HepG2 (cell line): Measurements from ENCODE around the gene GIPC1. TPM values are rescaled to one million over a fixed set of nuclear protein-coding genes. Genes with fewer than 3 reads are reported as not detected.

Experiments
- ATF7-NPFF ChIP-seq: sonication (generic); formaldehyde crosslinking; IDR thresholded peaks from 2 replicates; pipeline ENCODE4 v1.8.1; 2023; ENCODE audit warnings: mild to moderate bottlenecking, low read depth, missing genetic modification reagents, moderate library complexity
- FIP1L1 ChIP-seq: fragments of 200-400 bp; formaldehyde crosslinking; IDR thresholded peaks from 2 replicates; pipeline ENCODE4 v1.6.1; 2018; ENCODE audit warnings: low read depth, mild to moderate bottlenecking, low read length, moderate library complexity, borderline replicate concordance; ENCODE audit not compliant: insufficient read depth
- GATA4 ChIP-seq: sonication (generic); IDR thresholded peaks from 2 replicates; pipeline ENCODE4 v1.6.1; 2016; ENCODE audit warnings: antibody characterized with exemption, low read depth, borderline replicate concordance
- KDM5B ChIP-seq: sonication (generic); formaldehyde crosslinking; IDR thresholded peaks from 2 replicates; pipeline ENCODE4 v1.4.0; 2020; ENCODE audit warnings: missing genetic modification reagents, mild to moderate bottlenecking, borderline replicate concordance
- MED1 ChIP-seq: sonication (generic); formaldehyde crosslinking; IDR thresholded peaks from 2 replicates; pipeline ENCODE4 v1.4.0; 2020; ENCODE audit warnings: missing genetic modification reagents
- PAX8 ChIP-seq: sonication (generic); formaldehyde crosslinking; IDR thresholded peaks from 2 replicates; pipeline ENCODE4 v1.8.0; 2022; ENCODE audit warnings: mild to moderate bottlenecking, missing genetic modification reagents, borderline replicate concordance
- RAD51 ChIP-seq: fragments of 450-650 bp; IDR thresholded peaks from 2 replicates; pipeline ENCODE4 v1.6.1; 2016; ENCODE audit warnings: borderline replicate concordance
- RELA ChIP-seq: sonication (generic); formaldehyde crosslinking; IDR thresholded peaks from 2 replicates; pipeline ENCODE4 v1.4.0; 2020; ENCODE audit warnings: missing genetic modification reagents
- SMYD3 ChIP-seq: sonication (generic); formaldehyde crosslinking; IDR thresholded peaks from 2 replicates; pipeline ENCODE4 v1.8.1; 2023; ENCODE audit warnings: mild to moderate bottlenecking, missing genetic modification reagents
- SOX6 ChIP-seq, 2 experiments: fragments of 450-650 bp in 1 of 2; sonication (generic) in 1 of 2; formaldehyde crosslinking in 1 of 2; IDR thresholded peaks; 2 replicates each; pipeline versions ENCODE4 v1.4.0 to v1.6.1; 2017 to 2020; ENCODE audit warnings: antibody characterized with exemption in 1 of 2, mild to moderate bottlenecking in 1 of 2, missing genetic modification reagents in 1 of 2
- SP140L ChIP-seq: sonication (generic); formaldehyde crosslinking; IDR thresholded peaks from 2 replicates; pipeline ENCODE4 v1.4.0; 2020; ENCODE audit warnings: missing genetic modification reagents, borderline replicate concordance
- TBL1XR1 ChIP-seq: fragments of 150-350 bp; IDR thresholded peaks from 2 replicates; pipeline ENCODE4 v1.6.1; 2014; ENCODE audit warnings: borderline replicate concordance, low read length; ENCODE audit not compliant: partially characterized antibody
- TCF7 ChIP-seq: sonication (generic); IDR thresholded peaks from 2 replicates; pipeline ENCODE4 v1.6.1; 2016; ENCODE audit warnings: antibody characterized with exemption, low read depth
- THYN1 ChIP-seq: sonication (generic); formaldehyde crosslinking; IDR thresholded peaks from 2 replicates; pipeline ENCODE4 v1.8.1; 2023; ENCODE audit warnings: low read depth, mild to moderate bottlenecking, moderate library complexity, missing genetic modification reagents, borderline replicate concordance
- YEATS4 ChIP-seq: sonication (generic); formaldehyde crosslinking; IDR thresholded peaks from 2 replicates; pipeline ENCODE4 v1.4.0; 2020; ENCODE audit warnings: missing genetic modification reagents, borderline replicate concordance
- ZBTB7B ChIP-seq: sonication (generic); formaldehyde crosslinking; IDR thresholded peaks from 2 replicates; pipeline ENCODE4 v1.4.0; 2020; ENCODE audit warnings: missing genetic modification reagents
- ZFP41 ChIP-seq: sonication (generic); formaldehyde crosslinking; IDR thresholded peaks from 2 replicates; pipeline ENCODE4 v1.4.0; 2020; ENCODE audit warnings: mild to moderate bottlenecking, missing genetic modification reagents, borderline replicate concordance
- ZNF543 ChIP-seq: sonication (generic); formaldehyde crosslinking; IDR thresholded peaks from 2 replicates; pipeline ENCODE4 v1.4.0; 2020; ENCODE audit warnings: mild to moderate bottlenecking, missing genetic modification reagents
- ZNF547 ChIP-seq: sonication (generic); formaldehyde crosslinking; IDR thresholded peaks from 2 replicates; pipeline ENCODE4 v1.5.1; 2020; ENCODE audit warnings: mild to moderate bottlenecking, missing genetic modification reagents
- ZNF558 ChIP-seq: sonication (generic); formaldehyde crosslinking; IDR thresholded peaks from 2 replicates; pipeline ENCODE4 v1.9.0; 2022; ENCODE audit warnings: mild to moderate bottlenecking, missing genetic modification reagents, borderline replicate concordance
- ZNF672 ChIP-seq: sonication (generic); formaldehyde crosslinking; IDR thresholded peaks from 2 replicates; pipeline ENCODE4 v1.8.1; 2022; ENCODE audit warnings: missing genetic modification reagents
- ZNF776 ChIP-seq: sonication (generic); formaldehyde crosslinking; IDR thresholded peaks from 2 replicates; pipeline ENCODE4 v1.4.0; 2020; ENCODE audit warnings: mild to moderate bottlenecking, missing genetic modification reagents
- ZSCAN30 ChIP-seq: sonication (generic); formaldehyde crosslinking; IDR thresholded peaks from 2 replicates; pipeline ENCODE4 v1.5.0; 2020; ENCODE audit warnings: mild to moderate bottlenecking, missing genetic modification reagents
- ZSCAN9 ChIP-seq: IDR thresholded peaks from 2 replicates; pipeline ENCODE4 v1.6.1; 2016; ENCODE audit warnings: borderline replicate concordance
- polyA plus RNA-seq, 8 experiments: library from polyadenylated mRNA; depleted of rRNA in 3 of 8; stranded (reverse) in 7 of 8; unstranded in 1 of 8; fragments of >200 nt; fragmentation: Illumina TruSeq in 4 of 8; extraction: Trizol in 4 of 8; gene quantifications; 2 replicates each; pipeline versions ENCODE4 v1.2.1 to v1.2.3, GENCODE V29; 2011 to 2016; ENCODE audit warnings: low read depth in 4 of 8, missing spikeins in 1 of 8, mixed read lengths in 1 of 8; ENCODE audit not compliant: insufficient read depth in 1 of 8
- total RNA-seq, 5 experiments: library from RNA; depleted of rRNA; stranded (reverse); fragments of >200 nt; fragmentation: Illumina TruSeq; extraction: Trizol; gene quantifications; 2 replicates each; pipeline ENCODE4 v1.2.3, GENCODE V29; 2016; ENCODE audit warnings: low read depth in 1 of 5
- TF ChIP-seq, protein P1 (sequence below): IDR thresholded peaks from 2 replicates; pipeline ENCODE4 v1.6.1; 2016; ENCODE audit warnings: missing genetic modification reagents, missing compliant biosample characterization
- TF ChIP-seq, protein P2 (sequence below): sonication (generic); formaldehyde crosslinking; IDR thresholded peaks from 2 replicates; pipeline ENCODE4 v1.8.0; 2022; ENCODE audit warnings: missing genetic modification reagents, mild to moderate bottlenecking, inconsistent platforms, borderline replicate concordance
- TF ChIP-seq, protein P3 (sequence below): sonication (generic); formaldehyde crosslinking; IDR thresholded peaks from 2 replicates; pipeline ENCODE4 v1.5.0; 2020; ENCODE audit warnings: missing genetic modification reagents

Gene GIPC1
- total and polyA plus RNA-seq, 2 of the 13 experiments (the other 11 are each of a cell fraction or from before 2014, with no cell fraction given), result 27.1 to 48.1 TPM

DNA sequence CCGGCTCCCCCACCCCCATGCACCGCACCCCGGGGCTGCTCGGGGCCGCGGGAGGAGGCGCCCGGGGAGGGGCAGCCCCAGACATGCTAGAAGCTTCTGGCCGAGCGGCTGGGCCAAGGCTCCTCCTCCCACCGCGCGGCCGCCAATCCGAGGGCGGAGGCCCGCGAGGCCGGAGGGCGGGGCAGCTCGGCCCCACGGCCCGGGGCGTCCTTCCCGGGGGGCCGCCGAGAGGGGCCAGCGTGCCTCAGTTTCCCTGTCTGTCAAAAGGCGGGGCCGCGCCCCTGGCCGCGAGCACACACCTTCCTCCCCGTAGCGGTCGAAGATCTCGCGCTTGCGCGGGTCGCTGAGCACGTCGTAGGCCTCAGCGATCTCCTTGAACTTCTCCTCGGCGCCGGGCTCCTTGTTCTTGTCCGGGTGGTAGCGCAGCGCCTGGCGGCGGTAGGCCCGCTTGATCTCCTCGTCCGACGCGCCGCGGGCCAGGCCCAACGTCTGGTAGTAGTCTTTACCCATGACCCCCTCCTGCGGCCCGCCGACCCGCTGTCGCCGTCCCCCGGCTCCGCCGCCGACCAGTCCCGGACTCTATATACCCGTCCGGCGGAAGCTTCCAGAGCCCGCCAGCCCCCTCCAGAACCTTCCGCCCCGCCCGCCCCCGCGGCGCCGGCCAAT lies 22.0 kb upstream of the GIPC1 start, which contains the start of gene DNAJB1 (continued):
- peak; percentile 88; the same call in 1 of the 2 replicates for TF ChIP-seq YEATS4 (CRISPR knock-in tag)
- TF ChIP-seq ZFP41 (CRISPR knock-in tag), result 0 out of 2 replicates have a peak, but pooled peaks have one; percentile 41
- peak; percentile 82 for TF ChIP-seq GATA4
- TF ChIP-seq RELA (CRISPR knock-in tag), result peak; percentile 14; the same call in 1 of the 2 replicates
- no peak for TF ChIP-seq SOX6 (IDR thresholded peaks at IDR 0.05)
- no peak for TF ChIP-seq SOX6 (CRISPR knock-in tag; IDR thresholded peaks at IDR 0.05)
- TF ChIP-seq, protein P1, sequence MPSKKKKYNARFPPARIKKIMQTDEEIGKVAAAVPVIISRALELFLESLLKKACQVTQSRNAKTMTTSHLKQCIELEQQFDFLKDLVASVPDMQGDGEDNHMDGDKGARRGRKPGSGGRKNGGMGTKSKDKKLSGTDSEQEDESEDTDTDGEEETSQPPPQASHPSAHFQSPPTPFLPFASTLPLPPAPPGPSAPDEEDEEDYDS, result peak; percentile 90
- TF ChIP-seq KDM5B (CRISPR knock-in tag), result peak; percentile 82
- TF ChIP-seq ZNF543 (CRISPR knock-in tag), result 0 out of 2 replicates have a peak, but pooled peaks have one; percentile 37
- peak; percentile 31; the same call in 1 of the 2 replicates for TF ChIP-seq PAX8 (CRISPR knock-in tag)
- TF ChIP-seq ZNF547 (CRISPR knock-in tag), result no peak
- no peak; the same call in 1 of the 2 replicates for TF ChIP-seq ZSCAN9 (CRISPR knock-in tag)
- TF ChIP-seq TBL1XR1, result peak; percentile 50
- TF ChIP-seq SP140L, result 0 out of 2 replicates have a peak, but pooled peaks have one; percentile 39
- no peak for TF ChIP-seq TCF7
- TF ChIP-seq, protein P2, sequence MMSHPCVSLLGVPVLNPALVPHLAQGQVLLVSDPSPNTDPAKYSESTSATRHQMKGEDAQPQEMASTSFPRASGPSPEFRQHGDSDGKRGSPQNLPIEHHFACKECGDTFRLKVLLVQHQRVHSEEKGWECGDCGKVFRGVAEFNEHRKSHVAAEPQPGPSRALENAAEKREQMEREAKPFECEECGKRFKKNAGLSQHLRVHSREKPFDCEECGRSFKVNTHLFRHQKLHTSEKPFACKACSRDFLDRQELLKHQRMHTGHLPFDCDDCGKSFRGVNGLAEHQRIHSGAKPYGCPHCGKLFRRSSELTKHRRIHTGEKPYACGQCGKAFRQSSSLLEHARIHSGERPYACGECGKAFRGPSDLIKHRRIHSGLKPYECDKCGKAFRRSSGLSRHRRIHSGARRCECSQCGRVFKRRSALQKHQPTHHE (CRISPR knock-in tag), result peak; percentile 78; the same call in 1 of the 2 replicates
- no peak for TF ChIP-seq THYN1 (CRISPR knock-in tag)
- TF ChIP-seq RAD51, result no peak
- no peak; the same call in 1 of the 2 replicates for TF ChIP-seq ZNF776 (CRISPR knock-in tag)
- TF ChIP-seq MED1 (CRISPR knock-in tag), result peak; percentile 38; the same call in 1 of the 2 replicates
- TF ChIP-seq, protein P3, sequence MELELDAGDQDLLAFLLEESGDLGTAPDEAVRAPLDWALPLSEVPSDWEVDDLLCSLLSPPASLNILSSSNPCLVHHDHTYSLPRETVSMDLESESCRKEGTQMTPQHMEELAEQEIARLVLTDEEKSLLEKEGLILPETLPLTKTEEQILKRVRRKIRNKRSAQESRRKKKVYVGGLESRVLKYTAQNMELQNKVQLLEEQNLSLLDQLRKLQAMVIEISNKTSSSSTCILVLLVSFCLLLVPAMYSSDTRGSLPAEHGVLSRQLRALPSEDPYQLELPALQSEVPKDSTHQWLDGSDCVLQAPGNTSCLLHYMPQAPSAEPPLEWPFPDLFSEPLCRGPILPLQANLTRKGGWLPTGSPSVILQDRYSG (CRISPR knock-in tag), result 0 out of 2 replicates have a peak, but pooled peaks have one; percentile 68
- TF ChIP-seq ZNF672, result no peak
- TF ChIP-seq FIP1L1, result peak; percentile 90; the same call in 1 of the 2 replicates
- TF ChIP-seq SMYD3 (CRISPR knock-in tag), result peak; percentile 75; the same call in 1 of the 2 replicates
- peak; percentile 68 for TF ChIP-seq ATF7-NPFF (CRISPR knock-in tag)
- peak; percentile 75; the same call in 1 of the 2 replicates for TF ChIP-seq ZNF558 (CRISPR knock-in tag)
- TF ChIP-seq ZSCAN30 (CRISPR knock-in tag), result 0 out of 2 replicates have a peak, but pooled peaks have one; percentile 52
- TF ChIP-seq ZBTB7B (CRISPR knock-in tag), result no peak
